ENCODE measurements around the gene ACAT2.
A peak's percentile ranks its signal among the peaks of the same experiment; 100 is the strongest.
"Not testable (repeated sequence)": the region's sequence is repeated elsewhere in the genome, so short reads cannot be mapped to it uniquely, and the experiment has no call there.

The ACAT2 gene

GRCh38 chr6:159772196-159772595 is 10.4 kb downstream of the ACAT2 start:
- no peak for DNase-seq (ENCODE audit: low read depth)

GRCh38 chr6:159777240-159777904 is 15.5 kb downstream of the ACAT2 start:
- no peak for DNase-seq (ENCODE audit: low read depth)

GRCh38 chr6:159778131-159778530 is 16.3 kb downstream of the ACAT2 start:
- no peak for DNase-seq (ENCODE audit: low read depth)

- no peak for DNase-seq (ENCODE audit: low read depth)
These were observed 16.8 kb downstream of the ACAT2 start for GRCh38 chr6:159778542-159779103.

GRCh38 chr6:159788276-159788675 is 26.4 kb downstream of the ACAT2 start:
- DNase-seq (ENCODE audit: low read depth): no peak

GRCh38 chr6:159788753-159789376 is 27.0 kb downstream of the ACAT2 start:
- no peak for DNase-seq (ENCODE audit: low read depth)

GRCh38 chr6:159789377-159790148 is 27.7 kb downstream of the ACAT2 start, which contains the start of gene TCP1:
TSS of gene TCP1 (minus strand) at chr6:159789602. CDS start at chr6:159789468, 134 bp downstream.
- peak; percentile 99 for DNase-seq (ENCODE audit: low read depth)

- DNase-seq (ENCODE audit: low read depth): peak; percentile 81
These were observed 28.5 kb downstream of the ACAT2 start, which contains the start of gene MRPL18 for GRCh38 chr6:159790149-159790955. TSS of gene MRPL18 (plus strand) at chr6:159790467. CDS start at chr6:159790588, 121 bp downstream.

- no peak for DNase-seq (ENCODE audit: low read depth)
These were observed 29.2 kb downstream of the ACAT2 start for GRCh38 chr6:159790956-159791598.

GRCh38 chr6:159794976-159795375 is 33.1 kb downstream of the ACAT2 start:
- not testable (repeated sequence) for DNase-seq (ENCODE audit: low read depth)

GRCh38 chr6:159797554-159797953 is 35.7 kb downstream of the ACAT2 start:
- no peak for DNase-seq (ENCODE audit: low read depth)

- no peak for DNase-seq (ENCODE audit: low read depth)
These were observed 38.5 kb downstream of the ACAT2 start, which contains the start of gene PNLDC1 for GRCh38 chr6:159800141-159800865. TSS of gene PNLDC1 (plus strand) at chr6:159800276. CDS start at chr6:159800308, 32 bp downstream.

GRCh38 chr6:159801935-159802334 is 40.1 kb downstream of the ACAT2 start:
- no peak for DNase-seq (ENCODE audit: low read depth)

- DNase-seq (ENCODE audit: low read depth): no peak
These were observed 42.7 kb downstream of the ACAT2 start for GRCh38 chr6:159804504-159804903.

GRCh38 chr6:159805440-159806020 is 43.7 kb downstream of the ACAT2 start:
- no peak for DNase-seq (ENCODE audit: low read depth)

- DNase-seq (ENCODE audit: low read depth): no peak
These were observed 44.2 kb downstream of the ACAT2 start for GRCh38 chr6:159806021-159806458.

GRCh38 chr6:159807150-159807858 is 45.5 kb downstream of the ACAT2 start:
- DNase-seq (ENCODE audit: low read depth): no peak

- no peak for DNase-seq (ENCODE audit: low read depth)
These were observed 46.8 kb downstream of the ACAT2 start for GRCh38 chr6:159808647-159809046.

GRCh38 chr6:159809149-159809548 is 47.3 kb downstream of the ACAT2 start:
- DNase-seq (ENCODE audit: low read depth): no peak
